Left kidney (tissue), 2 donors: Measurements from ENCODE around the gene SH2D3C. TPM values are rescaled to one million over a fixed set of nuclear protein-coding genes. Genes with fewer than 3 reads are reported as not detected.

Experiments
- DNase-seq: peaks from one replicate; pipeline ENCODE4 v3.0.0-alpha.2; 2013
- polyA plus RNA-seq: library from polyadenylated mRNA; unstranded; fragments of 120-200 nt; gene quantifications from one replicate; pipeline ENCODE4 v1.2.1, GENCODE V29; 2013; ENCODE audit not compliant: insufficient read length

SH2D3C gene
- polyA plus RNA-seq, 1 donor, result 11.2 TPM

GRCh38 chr9:127703289-127703946, 75.0 kb downstream of the SH2D3C start:
- no peak for DNase-seq

GRCh38 chr9:127700594-127701255, 77.7 kb downstream of the SH2D3C start:
- no peak for DNase-seq

GRCh38 chr9:127700140-127700539, 78.3 kb downstream of the SH2D3C start:
- no peak for DNase-seq

GRCh38 chr9:127698985-127699670, 79.3 kb downstream of the SH2D3C start:
- peak; percentile 95 for DNase-seq

- no peak for DNase-seq
Measured at GRCh38 chr9:127698386-127698785, 80.1 kb downstream of the SH2D3C start.

GRCh38 chr9:127697575-127697974, 80.9 kb downstream of the SH2D3C start:
- no peak for DNase-seq

GRCh38 chr9:127694890-127695720, 83.4 kb downstream of the SH2D3C start:
- DNase-seq, result no peak

- no peak for DNase-seq
Measured at GRCh38 chr9:127693697-127694096, 84.8 kb downstream of the SH2D3C start.

GRCh38 chr9:127693143-127693542, 85.3 kb downstream of the SH2D3C start:
- no peak for DNase-seq

- no peak for DNase-seq
Measured at GRCh38 chr9:127692071-127692470, 86.4 kb downstream of the SH2D3C start.

- DNase-seq, result no peak
Measured at GRCh38 chr9:127690735-127691134, 87.7 kb downstream of the SH2D3C start.

- no peak for DNase-seq
Measured at GRCh38 chr9:127689329-127690000, 89.0 kb downstream of the SH2D3C start.

Other genes starting within 250 kb of the SH2D3C start
- gene STXBP1, start 166.4 kb downstream of the SH2D3C start, polyA plus RNA-seq, result 32.2 TPM
- gene CFAP157, start 71.7 kb downstream of the SH2D3C start, polyA plus RNA-seq, result 4.3 TPM
- 8.0 TPM for gene PTRH1, start 63.0 kb downstream of the SH2D3C start, polyA plus RNA-seq
- gene TTC16, start 62.6 kb downstream of the SH2D3C start, polyA plus RNA-seq, result 0.28 TPM
- gene TOR2A, start 43.4 kb downstream of the SH2D3C start, polyA plus RNA-seq, result 11.9 TPM
- gene CDK9, start 7.4 kb upstream of the SH2D3C start, polyA plus RNA-seq, result 72.9 TPM
- gene FPGS, start 24.2 kb upstream of the SH2D3C start, polyA plus RNA-seq, result 44.1 TPM
- gene ENG, start 76.0 kb upstream of the SH2D3C start, polyA plus RNA-seq, result 53.5 TPM
- 32.8 TPM for gene AK1, start 99.0 kb upstream of the SH2D3C start, polyA plus RNA-seq
- gene ST6GALNAC6, start 120.9 kb upstream of the SH2D3C start, polyA plus RNA-seq, result 38.4 TPM
- 9.8 TPM for gene ST6GALNAC4, start 138.4 kb upstream of the SH2D3C start, polyA plus RNA-seq
- 1.4 TPM for gene PIP5KL1, start 152.1 kb upstream of the SH2D3C start, polyA plus RNA-seq
- gene DPM2, start 159.2 kb upstream of the SH2D3C start, polyA plus RNA-seq, result 35.6 TPM
- 34.2 TPM for gene EEIG1, start 202.3 kb upstream of the SH2D3C start, polyA plus RNA-seq